Heart left ventricle (tissue), 13 donors: Measurements from ENCODE around the gene PPP4R1.

ENCODE experiments used
- POLR2A ChIP-seq, 2 donors: fragments of 450-650 bp; IDR thresholded peaks; one replicate each; pipeline ENCODE4 v1.6.1; 2017; ENCODE audit warnings: antibody characterized with exemption in 2 of 2, mild to moderate bottlenecking in 2 of 2, moderate library complexity in 2 of 2
- TF ChIP-seq, protein P1 (sequence below), 12 donors: fragments of 200-600 bp; sonication (generic) in 4 of 12; IDR thresholded peaks; one replicate each; pipeline versions ENCODE4 v1.5.0 to v1.8.0; 2018 to 2022; ENCODE audit warnings: antibody characterized with exemption in 12 of 12, mild to moderate bottlenecking in 5 of 12
- donor health status: ischemic (EF 13 %, LVEDD 7.1; RV severe dilation, severe dysfunction).
- donor health status: DM: no; HTN: yes; CAD: no.
- donor health status: DM: no; HTN: no; CAD: no.
- donor health status: ischemic (EF 25% LVEDD 6.9; RV normal size, moderate dysfunction).
- donor health status: ischemic (EF 25% LVEDD 5.7; RV mildly dilated, moderate dysfunction).
- donor health status: ischemic (EF 35%, LVEDD 5.7; RV mildly dilated, moderate dysfunction).
- donor health status: nonischemic (EF 11% LVEDD 7.7; RV severe dilation, severe dysfunction).
- donor health status: DM: yes; HTN: yes; CAD: no.
- donor health status: PGD.
- donor health status: ischemic (EF 29% LVEDD 5.4; RV normal size, mild dysfunction).
- donor health status: nonischemic (EF 23%, LVEDD 6.1; RV moderate dilation, normal function).

DNA sequence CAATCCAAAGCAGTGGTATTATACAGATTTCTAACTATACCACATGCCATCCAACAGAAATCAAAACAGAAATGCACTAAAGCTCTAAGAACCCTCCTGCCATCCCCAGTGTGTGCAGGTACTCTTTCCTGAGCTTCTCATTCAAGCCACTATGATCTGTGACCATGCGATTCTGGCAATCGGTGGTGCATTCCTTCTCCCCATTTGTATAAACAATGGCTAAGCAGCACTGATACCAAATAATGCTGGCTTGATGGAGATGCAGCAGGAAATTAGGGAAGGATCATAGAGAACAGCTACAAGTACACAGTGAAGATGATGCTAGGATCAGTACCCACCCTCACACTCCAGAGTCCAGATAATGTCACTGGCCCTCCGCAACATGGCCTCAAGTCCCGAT lies 51.8 kb downstream of the PPP4R1 start:
- TF ChIP-seq, protein P1, sequence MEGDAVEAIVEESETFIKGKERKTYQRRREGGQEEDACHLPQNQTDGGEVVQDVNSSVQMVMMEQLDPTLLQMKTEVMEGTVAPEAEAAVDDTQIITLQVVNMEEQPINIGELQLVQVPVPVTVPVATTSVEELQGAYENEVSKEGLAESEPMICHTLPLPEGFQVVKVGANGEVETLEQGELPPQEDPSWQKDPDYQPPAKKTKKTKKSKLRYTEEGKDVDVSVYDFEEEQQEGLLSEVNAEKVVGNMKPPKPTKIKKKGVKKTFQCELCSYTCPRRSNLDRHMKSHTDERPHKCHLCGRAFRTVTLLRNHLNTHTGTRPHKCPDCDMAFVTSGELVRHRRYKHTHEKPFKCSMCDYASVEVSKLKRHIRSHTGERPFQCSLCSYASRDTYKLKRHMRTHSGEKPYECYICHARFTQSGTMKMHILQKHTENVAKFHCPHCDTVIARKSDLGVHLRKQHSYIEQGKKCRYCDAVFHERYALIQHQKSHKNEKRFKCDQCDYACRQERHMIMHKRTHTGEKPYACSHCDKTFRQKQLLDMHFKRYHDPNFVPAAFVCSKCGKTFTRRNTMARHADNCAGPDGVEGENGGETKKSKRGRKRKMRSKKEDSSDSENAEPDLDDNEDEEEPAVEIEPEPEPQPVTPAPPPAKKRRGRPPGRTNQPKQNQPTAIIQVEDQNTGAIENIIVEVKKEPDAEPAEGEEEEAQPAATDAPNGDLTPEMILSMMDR (IDR thresholded peaks at IDR 0.05) = no peak
- TF ChIP-seq POLR2A (IDR thresholded peaks at IDR 0.05) = no peak
